Left lung (tissue), 10 donors: ENCODE data around the gene NDUFS8. TPM values are rescaled to one million over a fixed set of nuclear protein-coding genes. Genes with fewer than 3 reads are reported as not detected.
A peak's percentile ranks its signal among the peaks of the same experiment; 100 is the strongest.

Experiments used
- ATAC-seq: fragments of 200-7000 bp; cut with Tn5 transposase; one replicate; pipeline ENCODE4 v1.9.1; 2020; ENCODE audit warnings: moderate library complexity
- DNase-seq, 4 donors: peaks; one replicate each; pipeline ENCODE4 v3.0.0-alpha.2; 2013 to 2020
- H3K27ac ChIP-seq, 2 donors: fragments of 200-600 bp; sonication (generic) in 1 of 2; one replicate each; pipeline versions ENCODE4 v1.5.0 to v1.8.0; 2020 to 2021
- H3K27me3 ChIP-seq, 2 donors: fragments of 200-600 bp; sonication (generic) in 1 of 2; one replicate each; pipeline versions ENCODE4 v1.5.0 to v1.8.0; 2020 to 2021
- H3K36me3 ChIP-seq, 2 donors: fragments of 200-600 bp; sonication (generic) in 1 of 2; one replicate each; pipeline versions ENCODE4 v1.5.0 to v1.8.0; 2020 to 2021
- H3K4me1 ChIP-seq, 2 donors: fragments of 200-600 bp; one replicate each; pipeline ENCODE4 v1.8.0; 2021
- H3K4me3 ChIP-seq, 2 donors: fragments of 200-600 bp; sonication (generic) in 1 of 2; one replicate each; pipeline versions ENCODE4 v1.5.0 to v1.8.0; 2020 to 2021; ENCODE audit warnings: mild to moderate bottlenecking in 1 of 2
- H3K9me3 ChIP-seq, 2 donors: fragments of 200-600 bp; sonication (generic) in 1 of 2; one replicate each; pipeline versions ENCODE4 v1.5.0 to v1.8.0; 2020 to 2021
- CTCF ChIP-seq, 2 donors: fragments of 200-600 bp; sonication (generic) in 1 of 2; IDR thresholded peaks; one replicate each; pipeline versions ENCODE4 v1.5.0 to v1.8.0; 2021; ENCODE audit warnings: antibody characterized with exemption in 2 of 2
- intact Hi-C, 2 donors: fragments of 100-400 bp; cut with DNase I; formaldehyde crosslinking; loops; one replicate each; pipeline versions ENCODE4 v1.11.2 to v1.14.2; 2022
- polyA plus RNA-seq, 6 donors: library from polyadenylated mRNA; unstranded; fragments of 120-200 nt; gene quantifications; one replicate each; pipeline ENCODE4 v1.2.1, GENCODE V29; 2013; ENCODE audit not compliant: insufficient read length in 6 of 6
- total RNA-seq, 2 donors: library from RNA; stranded (reverse); fragmentation: NEBNext Ultra II Directional; extraction: Animal tissue kit (Norgen Biotek cat#: 25700); gene quantifications; one replicate each; pipeline ENCODE4 v1.2.1, GENCODE V29; 2021
- donor health status: DM: no; HTN: yes; CAD: no.
- donor health status: DM: no; HTN: no; CAD: no.

NDUFS8 gene
- total and polyA plus RNA-seq, 8 donors = 44.8 to 151 (median 57.5) TPM

DNA sequence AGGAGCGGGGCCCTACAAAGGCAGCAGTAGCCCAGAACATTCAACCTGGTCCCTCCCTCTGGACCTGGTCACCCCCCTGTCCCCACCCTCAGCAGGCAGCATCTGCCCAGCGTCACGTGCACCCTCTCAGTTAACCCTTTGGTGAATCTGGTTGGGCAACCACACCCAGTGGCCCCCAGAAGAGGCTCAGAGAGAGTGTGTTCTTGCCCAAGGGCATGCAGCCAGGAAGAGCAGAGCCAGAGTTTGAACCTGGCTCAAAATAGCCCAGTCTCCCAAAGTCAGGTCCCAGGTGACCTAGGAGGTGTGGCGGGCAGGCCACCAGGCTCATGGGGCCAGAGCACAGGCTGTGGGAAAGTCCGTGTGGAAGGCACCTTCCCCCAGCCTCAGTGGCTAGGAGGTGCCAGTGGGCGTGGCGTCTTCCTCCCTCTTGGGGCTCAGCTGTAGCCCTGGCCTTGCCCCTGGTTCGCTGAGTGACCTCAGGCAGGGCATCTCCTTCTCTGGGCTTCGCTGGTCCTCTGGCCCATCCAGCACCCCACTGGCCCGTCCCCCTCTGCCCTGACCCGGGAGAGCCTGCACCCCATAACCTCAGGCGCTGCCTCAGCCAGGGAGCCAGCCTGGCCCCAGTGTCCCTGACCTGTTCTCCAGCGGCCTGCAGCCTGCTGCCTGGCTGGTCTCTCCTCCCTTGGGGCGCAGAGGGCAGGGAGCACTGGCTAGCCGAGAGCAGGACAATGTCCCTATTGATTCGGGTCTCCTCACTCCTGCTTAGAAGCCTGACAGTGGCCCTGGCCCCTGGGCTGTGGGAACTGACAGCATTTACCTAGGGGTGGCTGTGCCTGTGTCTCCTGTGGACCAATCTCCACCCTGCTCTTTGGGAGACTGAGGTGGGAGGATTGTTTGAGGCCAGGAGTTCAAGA lies 13.3 kb upstream of the NDUFS8 start:
- intact Hi-C loops = no loop called here
- H3K36me3 ChIP-seq = peaks cover 0 to 34% of the 10 kb centered on the region in 2 donors
- peak overlapping the region in 1 of 2 donors; percentile 45 for H3K27ac ChIP-seq

GRCh38 chr11:68017980-68018729 lies 12.3 kb upstream of the NDUFS8 start:
- Histone ChIP-seq H3K9me3 (no peaks in the 10 kb centered on the region), H3K27ac (no peak overlapping the region), H3K4me1 (peaks cover 19 to 52% of the 10 kb centered on the region in 2 donors), H3K27me3 (no peaks in the 10 kb centered on the region), H3K36me3 (peaks cover 0 to 44% of the 10 kb centered on the region in 2 donors), H3K4me3 (no peak overlapping the region)
- TF ChIP-seq CTCF (IDR thresholded peaks at IDR 0.05) = no peak
- peak in 1 of 4 donors; percentile 68 for DNase-seq
- no peak for ATAC-seq
- intact Hi-C loops = no loop called here

More for the DNA sequence above, 13.3 kb upstream of the NDUFS8 start:
- peak in 2 of 4 donors; percentile 63 to 74 for DNase-seq
- Histone ChIP-seq H3K4me1 (peaks cover 25 to 62% of the 10 kb centered on the region in 2 donors), H3K4me3 (no peak overlapping the region), H3K9me3 (no peaks in the 10 kb centered on the region), H3K27me3 (no peaks in the 10 kb centered on the region)
- no peak for ATAC-seq
- no peak for TF ChIP-seq CTCF (IDR thresholded peaks at IDR 0.05)

GRCh38 chr11:68018730-68019190 lies 11.7 kb upstream of the NDUFS8 start:
- Histone ChIP-seq H3K27ac (no peak overlapping the region), H3K4me1 (peaks cover 14 to 46% of the 10 kb centered on the region in 2 donors), H3K36me3 (peaks cover 0 to 49% of the 10 kb centered on the region in 2 donors), H3K4me3 (no peak overlapping the region), H3K27me3 (no peaks in the 10 kb centered on the region), H3K9me3 (no peaks in the 10 kb centered on the region)
- peak in 1 of 4 donors; percentile 66 for DNase-seq
- no peak for ATAC-seq
- intact Hi-C loops = no loop called here
- no peak for TF ChIP-seq CTCF (IDR thresholded peaks at IDR 0.05)

- H3K4me3 ChIP-seq = no peak overlapping the region
- peaks cover 7 to 39% of the 10 kb centered on the region in 2 donors for H3K4me1 ChIP-seq
- DNase-seq (no peak), ATAC-seq (no peak)
- no peak for TF ChIP-seq CTCF (IDR thresholded peaks at IDR 0.05)
- H3K9me3 ChIP-seq = no peaks in the 10 kb centered on the region
- intact Hi-C loops = no loop called here
- no peaks in the 10 kb centered on the region for H3K27me3 ChIP-seq
- H3K27ac ChIP-seq = no peak overlapping the region
- H3K36me3 ChIP-seq = peaks cover 0 to 56% of the 10 kb centered on the region in 2 donors
Measured at GRCh38 chr11:68019486-68019885, 11.0 kb upstream of the NDUFS8 start.

- intact Hi-C loops = no loop called here
- no peak overlapping the region for H3K4me3 ChIP-seq
- H3K36me3 ChIP-seq = peaks cover 0 to 61% of the 10 kb centered on the region in 2 donors
- no peaks in the 10 kb centered on the region for H3K9me3 ChIP-seq
- peak in 2 of 4 donors; percentile 71 to 79 for DNase-seq
- H3K4me1 ChIP-seq = peaks cover 0 to 29% of the 10 kb centered on the region in 2 donors
- H3K27ac ChIP-seq = no peak overlapping the region
- H3K27me3 ChIP-seq = no peaks in the 10 kb centered on the region
- TF ChIP-seq CTCF (IDR thresholded peaks at IDR 0.05) = no peak
- ATAC-seq = peak; percentile 68
Measured at GRCh38 chr11:68020575-68020974, 9.9 kb upstream of the NDUFS8 start.
